Gastrocnemius medialis (tissue), 4 donors: ENCODE data around the gene KRT83. TPM values are rescaled to one million over a fixed set of nuclear protein-coding genes. Genes with fewer than 3 reads are reported as not detected.
A peak's percentile ranks its signal among the peaks of the same experiment; 100 is the strongest.
"Not testable (repeated sequence)": the region's sequence is repeated elsewhere in the genome, so short reads cannot be mapped to it uniquely, and the experiment has no call there.

Source experiments
- ATAC-seq, 2 donors: fragments of 150-250 bp; one replicate each; pipeline ENCODE4 v1.9.1; 2016
- DNase-seq, 2 donors: peaks; one replicate each; pipeline ENCODE4 v3.0.0-alpha.2; 2019
- H3K27ac ChIP-seq, 4 donors: fragments of 200-600 bp; sonication (generic); 1 replicate in 1 of 4; 2 replicates in 3 of 4; pipeline ENCODE4 v1.5.1; 2016 to 2018; ENCODE audit warnings: mild to moderate bottlenecking in 2 of 4, moderate library complexity in 1 of 4
- H3K27me3 ChIP-seq, 3 donors: fragments of 200-600 bp; sonication (generic) in 2 of 3; 1 replicate in 1 of 3; 2 replicates in 2 of 3; pipeline versions ENCODE4 v1.5.1 to v1.6.0; 2016 to 2019; ENCODE audit warnings: mild to moderate bottlenecking in 1 of 3, moderate library complexity in 1 of 3
- H3K36me3 ChIP-seq, 2 donors: fragments of 200-600 bp; sonication (generic) in 1 of 2; one replicate each; pipeline ENCODE4 v1.5.1; 2017 to 2018
- H3K4me1 ChIP-seq, 2 donors: fragments of 200-600 bp; sonication (generic) in 1 of 2; one replicate each; pipeline ENCODE4 v1.5.1; 2016 to 2017; ENCODE audit warnings: mild to moderate bottlenecking in 2 of 2
- H3K4me3 ChIP-seq, 4 donors: fragments of 200-600 bp; sonication (generic) in 3 of 4; 1 replicate in 1 of 4; 2 replicates in 3 of 4; pipeline ENCODE4 v1.5.1; 2016 to 2019; ENCODE audit warnings: mild to moderate bottlenecking in 2 of 4
- H3K9me3 ChIP-seq, 3 donors: fragments of 200-600 bp; sonication (generic) in 2 of 3; 1 replicate in 1 of 3; 2 replicates in 2 of 3; pipeline ENCODE4 v1.5.1; 2016 to 2019
- CTCF ChIP-seq, 5 experiments: fragments of 450-650 bp in 3 of 5; fragments of 200-600 bp in 2 of 5; sonication (generic) in 2 of 5; IDR thresholded peaks in 4 of 5; conservative IDR thresholded peaks in 1 of 5; 1 replicate in 4 of 5; 2 replicates in 1 of 5; pipeline ENCODE4 v1.5.1; 2016 to 2019; ENCODE audit warnings: antibody characterized with exemption in 5 of 5, mild to moderate bottlenecking in 3 of 5, moderate library complexity in 3 of 5
- POLR2A ChIP-seq, 2 donors: fragments of 450-650 bp; IDR thresholded peaks; one replicate each; pipeline ENCODE4 v1.6.1; 2017; ENCODE audit warnings: antibody characterized with exemption in 2 of 2, mild to moderate bottlenecking in 2 of 2, moderate library complexity in 2 of 2
- in situ Hi-C, 4 donors: fragments of 200-750 bp; cut with MboI; loops; one replicate each; pipeline versions ENCODE4 v1.15.0 to v1.8.0; 2017; ENCODE audit warnings: low sequenced_read_pairs in 4 of 4
- intact Hi-C: fragments of 100-400 bp; cut with DNase I; formaldehyde crosslinking; loops from one replicate; pipeline ENCODE4 v1.15.1; 2023; ENCODE audit warnings: low total_unique reads
- total RNA-seq, 4 donors: library from RNA; depleted of rRNA; stranded (reverse); fragments of >200 nt; gene quantifications; one replicate each; pipeline versions ENCODE4 v1.1.0 to v1.2.3, GENCODE V29; 2016

Gene KRT83
- total RNA-seq, 4 donors from 2014 or later, result 0.13 TPM; not detected in 3

GRCh38 chr12:52301721-52302120 is 19.5 kb downstream of the KRT83 start:
- ATAC-seq, H3K27ac ChIP-seq, H3K4me1 ChIP-seq, in situ Hi-C loops, intact Hi-C loops, H3K27me3 ChIP-seq, H3K4me3 ChIP-seq, H3K9me3 ChIP-seq, DNase-seq, H3K36me3 ChIP-seq: not testable (repeated sequence)

DNA sequence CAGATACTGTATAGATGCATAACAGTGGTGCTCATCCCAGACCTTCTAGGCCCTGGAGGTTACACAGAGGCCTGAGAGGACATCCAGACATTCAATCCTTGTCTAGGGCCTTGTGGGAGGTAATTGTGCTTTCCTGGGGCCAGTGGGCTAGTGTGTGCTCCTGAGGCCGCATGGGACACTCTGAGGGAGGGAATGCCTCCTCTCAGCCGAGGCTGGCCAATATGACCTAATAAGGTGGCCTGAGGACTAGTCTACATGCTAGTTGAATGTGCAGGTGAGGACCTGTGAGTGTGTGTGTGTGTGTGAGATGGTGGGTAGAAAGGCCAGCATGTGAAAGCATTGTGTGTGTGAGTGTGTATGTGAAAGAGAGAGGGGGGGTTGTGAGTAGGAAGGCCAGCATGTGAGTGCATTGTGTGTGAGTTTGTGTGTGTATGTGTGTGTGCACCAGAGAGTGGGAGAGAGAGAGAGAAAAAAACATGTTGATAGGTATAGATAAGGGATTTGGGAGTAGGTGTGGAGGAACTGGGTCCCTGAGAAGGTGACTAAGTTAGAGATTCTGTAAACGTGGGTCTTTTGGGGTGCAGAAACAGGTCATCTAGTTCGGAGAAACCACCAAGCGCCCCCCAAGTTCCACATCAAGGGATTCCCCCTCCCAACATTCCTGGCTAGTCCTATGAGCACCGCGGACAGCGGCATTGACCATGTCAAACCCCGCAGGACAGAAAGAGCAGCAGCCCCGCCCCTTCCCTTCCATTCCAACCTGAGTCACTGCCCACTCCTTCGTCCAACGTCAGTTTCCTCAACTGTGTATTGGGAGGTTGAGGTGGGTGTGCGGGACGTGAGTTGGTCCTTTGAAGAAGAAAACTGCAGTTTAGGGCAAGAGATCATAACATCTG is 20.2 kb downstream of the KRT83 start:
- TF ChIP-seq CTCF (IDR thresholded peaks at IDR 0.05 in 4 of 5, conservative IDR thresholded peaks at IDR 0.05 in 1 of 5) (no peak), POLR2A (IDR thresholded peaks at IDR 0.05) (no peak)
- Histone ChIP-seq H3K4me3 (no peak overlapping the region), H3K27ac (no peak overlapping the region), H3K9me3 (no peaks in the 10 kb centered on the region), H3K4me1 (no peaks in the 10 kb centered on the region), H3K36me3 (no peaks in the 10 kb centered on the region), H3K27me3 (no peaks in the 10 kb centered on the region)
- in situ Hi-C loops, result no loop called here
- DNase-seq (no peak), ATAC-seq (no peak)
- intact Hi-C loops, result no loop called here

- intact Hi-C loops, result no loop called here
- Histone ChIP-seq H3K27ac (no peak overlapping the region), H3K9me3 (no peaks in the 10 kb centered on the region), H3K27me3 (no peaks in the 10 kb centered on the region), H3K4me3 (no peak overlapping the region), H3K4me1 (no peaks in the 10 kb centered on the region), H3K36me3 (no peaks in the 10 kb centered on the region)
- no peak for ATAC-seq
- TF ChIP-seq CTCF (IDR thresholded peaks at IDR 0.05 in 4 of 5, conservative IDR thresholded peaks at IDR 0.05 in 1 of 5), result no peak
- TF ChIP-seq POLR2A (IDR thresholded peaks at IDR 0.05), result no peak
- in situ Hi-C loops, result no loop called here
- DNase-seq, result no peak
These were observed 22.5 kb downstream of the KRT83 start for GRCh38 chr12:52298677-52299190.

DNA sequence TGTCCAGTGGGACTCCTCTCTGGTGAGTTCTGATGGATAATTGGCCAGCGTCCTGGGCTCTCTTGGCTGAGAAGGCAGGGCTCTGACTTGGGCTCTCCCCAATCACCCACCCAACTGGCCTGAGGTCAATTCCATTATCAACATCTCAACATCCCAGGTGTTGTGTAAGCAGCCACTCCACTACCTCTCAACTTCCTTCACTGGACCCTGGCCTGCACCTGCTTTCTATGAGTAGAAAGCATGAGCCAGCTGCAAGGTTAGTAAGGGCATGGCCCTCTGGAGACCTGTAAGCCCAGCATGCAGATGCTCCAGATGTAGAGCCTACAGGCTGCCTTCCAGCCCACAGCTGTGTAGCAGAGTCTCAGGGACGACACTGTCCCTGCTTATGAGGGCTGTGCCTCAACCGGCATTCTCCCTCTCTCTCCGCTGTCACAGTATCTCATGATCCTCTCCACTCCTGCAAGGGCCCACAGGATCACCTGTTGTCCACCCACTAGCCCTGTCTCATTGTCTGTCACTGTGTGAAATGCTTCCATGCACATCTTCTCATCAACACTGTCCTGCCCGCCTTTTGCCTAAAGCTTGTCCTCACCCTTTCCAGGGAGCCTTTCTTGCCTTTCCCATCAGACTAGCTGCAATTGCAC is 24.5 kb downstream of the KRT83 start:
- Histone ChIP-seq H3K4me3 (no peak overlapping the region), H3K9me3 (no peaks in the 10 kb centered on the region), H3K36me3 (no peaks in the 10 kb centered on the region), H3K4me1 (no peaks in the 10 kb centered on the region), H3K27me3 (peaks cover 0 to 5% (median 5%) of the 10 kb centered on the region in 3 donors), H3K27ac (no peak overlapping the region)
- no peak for ATAC-seq
- TF ChIP-seq CTCF (IDR thresholded peaks at IDR 0.05 in 4 of 5, conservative IDR thresholded peaks at IDR 0.05 in 1 of 5) (no peak), POLR2A (IDR thresholded peaks at IDR 0.05) (no peak)
- in situ Hi-C loops, result no loop called here
- intact Hi-C loops, result no loop called here
- DNase-seq, result peak in 1 of 2 donors; percentile 4

DNA sequence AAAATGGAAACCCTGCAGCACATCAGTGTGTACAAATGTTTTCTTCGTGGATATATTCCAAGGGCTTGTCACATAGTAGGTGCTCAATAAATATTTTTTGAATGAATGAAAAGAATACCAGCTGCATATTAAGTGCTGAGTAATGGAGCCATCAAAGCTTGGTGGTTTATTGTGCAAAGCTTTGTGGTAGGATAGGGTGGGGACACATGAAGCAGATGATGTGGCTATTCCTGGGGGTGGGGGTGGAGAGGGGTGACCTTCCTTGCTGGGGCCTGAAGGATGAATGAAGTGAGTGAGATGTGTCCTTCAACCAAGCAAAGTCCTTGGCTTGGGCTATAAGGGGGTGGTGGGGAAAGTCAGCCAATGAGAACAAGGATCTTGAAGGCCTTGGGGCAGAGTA is 25.5 kb downstream of the KRT83 start:
- Histone ChIP-seq H3K4me1 (no peaks in the 10 kb centered on the region), H3K9me3 (no peaks in the 10 kb centered on the region), H3K27me3 (peaks cover 0 to 5% (median 5%) of the 10 kb centered on the region in 3 donors), H3K27ac (no peak overlapping the region), H3K36me3 (no peaks in the 10 kb centered on the region), H3K4me3 (no peak overlapping the region)
- TF ChIP-seq CTCF (IDR thresholded peaks at IDR 0.05 in 4 of 5, conservative IDR thresholded peaks at IDR 0.05 in 1 of 5), result no peak
- no peak for TF ChIP-seq POLR2A (IDR thresholded peaks at IDR 0.05)
- ATAC-seq (no peak), DNase-seq (no peak)
- in situ Hi-C loops, result no loop called here
- intact Hi-C loops, result no loop called here
